GM12875 (cell line): ENCODE data around the gene HPS4.

Source experiments
- H3K4me3 ChIP-seq: one replicate; pipeline ENCODE4 v1.5.1; 2011; ENCODE audit warnings: low read depth, low read length, control low read depth
- TF ChIP-seq, protein P1 (sequence below): IDR thresholded peaks from 2 replicates; pipeline ENCODE4 v1.5.1; 2011; ENCODE audit warnings: low read depth, mild to moderate bottlenecking, control low read depth, inconsistent platforms, low read length, moderate library complexity, borderline replicate concordance; ENCODE audit not compliant: insufficient read depth

Gene HPS4

DNA sequence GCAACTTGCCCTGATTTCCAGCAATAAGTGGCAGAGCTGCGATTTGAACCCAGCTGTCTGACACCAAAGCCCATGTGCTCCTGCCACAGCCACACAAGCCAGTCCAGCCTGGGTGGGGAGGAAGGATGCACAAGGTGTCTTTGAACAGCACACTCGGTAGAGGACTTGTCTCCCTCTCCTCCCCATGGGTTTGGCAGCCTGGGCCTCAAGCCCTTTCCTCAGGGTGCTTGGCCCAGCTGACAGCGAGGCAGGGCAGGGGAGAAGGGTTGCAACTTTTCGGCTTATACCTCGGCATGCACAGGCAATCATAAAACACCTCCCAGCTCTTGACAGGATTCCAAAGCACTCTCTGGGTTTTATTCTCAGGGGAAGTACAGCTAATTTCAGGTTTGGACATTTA lies 35.2 kb downstream of the HPS4 start:
- TF ChIP-seq, protein P1, sequence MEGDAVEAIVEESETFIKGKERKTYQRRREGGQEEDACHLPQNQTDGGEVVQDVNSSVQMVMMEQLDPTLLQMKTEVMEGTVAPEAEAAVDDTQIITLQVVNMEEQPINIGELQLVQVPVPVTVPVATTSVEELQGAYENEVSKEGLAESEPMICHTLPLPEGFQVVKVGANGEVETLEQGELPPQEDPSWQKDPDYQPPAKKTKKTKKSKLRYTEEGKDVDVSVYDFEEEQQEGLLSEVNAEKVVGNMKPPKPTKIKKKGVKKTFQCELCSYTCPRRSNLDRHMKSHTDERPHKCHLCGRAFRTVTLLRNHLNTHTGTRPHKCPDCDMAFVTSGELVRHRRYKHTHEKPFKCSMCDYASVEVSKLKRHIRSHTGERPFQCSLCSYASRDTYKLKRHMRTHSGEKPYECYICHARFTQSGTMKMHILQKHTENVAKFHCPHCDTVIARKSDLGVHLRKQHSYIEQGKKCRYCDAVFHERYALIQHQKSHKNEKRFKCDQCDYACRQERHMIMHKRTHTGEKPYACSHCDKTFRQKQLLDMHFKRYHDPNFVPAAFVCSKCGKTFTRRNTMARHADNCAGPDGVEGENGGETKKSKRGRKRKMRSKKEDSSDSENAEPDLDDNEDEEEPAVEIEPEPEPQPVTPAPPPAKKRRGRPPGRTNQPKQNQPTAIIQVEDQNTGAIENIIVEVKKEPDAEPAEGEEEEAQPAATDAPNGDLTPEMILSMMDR = no peak
- no peak overlapping the region for H3K4me3 ChIP-seq

DNA sequence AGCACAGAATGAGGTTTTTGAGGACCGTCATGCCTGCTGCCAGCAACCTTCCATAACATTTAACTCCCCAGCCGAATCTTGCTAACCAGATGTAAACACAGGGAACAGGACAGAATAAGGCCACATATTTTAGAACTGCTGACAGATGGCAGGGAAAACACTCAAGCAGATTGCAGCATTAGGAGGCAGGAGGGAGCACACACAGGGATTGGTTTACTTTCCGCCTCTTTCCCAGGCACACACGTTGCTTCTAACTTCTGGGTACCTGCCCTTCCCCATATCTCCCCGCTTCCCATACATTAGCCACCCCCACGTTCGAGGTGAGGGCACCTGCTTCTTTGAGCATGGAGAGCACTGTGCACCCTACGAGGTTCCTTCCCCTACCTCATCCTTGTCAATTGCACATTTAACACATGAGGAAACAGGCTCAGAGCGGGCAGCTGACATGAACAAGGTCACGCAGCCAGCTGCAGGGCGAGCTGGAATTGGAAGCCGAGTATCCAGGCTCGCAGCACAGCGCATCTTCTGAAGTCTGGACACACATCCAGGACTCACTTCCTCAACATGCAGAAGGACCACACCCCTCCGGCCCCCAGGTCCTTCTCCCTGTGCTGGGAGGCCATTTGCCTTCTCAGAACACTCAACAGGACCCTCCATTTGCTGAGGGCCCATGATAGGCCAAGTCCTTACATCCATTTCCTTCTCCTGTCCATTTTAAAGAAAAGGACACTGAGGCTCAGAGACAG lies 35.8 kb downstream of the HPS4 start:
- TF ChIP-seq, protein P1 = no peak
- no peak overlapping the region for H3K4me3 ChIP-seq

DNA sequence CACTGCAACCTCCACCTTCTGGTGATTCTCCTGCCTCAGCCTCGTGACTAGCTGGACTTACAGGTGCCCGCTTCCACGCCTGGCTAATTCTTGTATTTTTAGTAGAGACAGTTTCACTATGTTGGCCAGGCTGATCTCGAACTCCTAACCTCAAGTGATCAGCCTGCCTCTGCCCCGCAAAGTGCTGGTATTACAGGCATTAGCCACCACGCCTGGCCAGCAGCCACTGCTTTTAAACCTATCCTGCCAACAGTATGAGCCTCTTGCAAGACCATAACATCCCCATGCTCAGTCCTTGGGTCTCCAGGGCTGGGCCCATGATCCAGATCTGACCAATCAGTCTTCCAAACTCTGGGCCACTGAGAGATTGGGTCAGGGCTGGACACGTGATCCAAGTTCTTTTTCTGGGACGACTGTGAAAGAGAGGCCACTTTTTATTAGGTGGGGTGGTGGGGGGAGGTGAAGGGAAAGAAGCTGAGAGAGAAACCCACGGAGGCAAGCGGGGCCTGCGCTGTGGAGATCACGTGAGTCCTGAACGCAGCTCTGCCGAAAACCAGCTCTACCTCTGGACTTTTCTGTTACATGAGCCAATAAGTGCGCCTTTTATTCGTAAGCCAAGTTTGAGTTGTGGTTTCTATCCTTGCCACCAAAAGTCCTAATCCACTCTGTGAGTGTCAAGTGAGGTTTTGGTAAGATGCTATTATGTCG lies 36.6 kb downstream of the HPS4 start:
- no peak overlapping the region for H3K4me3 ChIP-seq
- TF ChIP-seq, protein P1 = no peak

DNA sequence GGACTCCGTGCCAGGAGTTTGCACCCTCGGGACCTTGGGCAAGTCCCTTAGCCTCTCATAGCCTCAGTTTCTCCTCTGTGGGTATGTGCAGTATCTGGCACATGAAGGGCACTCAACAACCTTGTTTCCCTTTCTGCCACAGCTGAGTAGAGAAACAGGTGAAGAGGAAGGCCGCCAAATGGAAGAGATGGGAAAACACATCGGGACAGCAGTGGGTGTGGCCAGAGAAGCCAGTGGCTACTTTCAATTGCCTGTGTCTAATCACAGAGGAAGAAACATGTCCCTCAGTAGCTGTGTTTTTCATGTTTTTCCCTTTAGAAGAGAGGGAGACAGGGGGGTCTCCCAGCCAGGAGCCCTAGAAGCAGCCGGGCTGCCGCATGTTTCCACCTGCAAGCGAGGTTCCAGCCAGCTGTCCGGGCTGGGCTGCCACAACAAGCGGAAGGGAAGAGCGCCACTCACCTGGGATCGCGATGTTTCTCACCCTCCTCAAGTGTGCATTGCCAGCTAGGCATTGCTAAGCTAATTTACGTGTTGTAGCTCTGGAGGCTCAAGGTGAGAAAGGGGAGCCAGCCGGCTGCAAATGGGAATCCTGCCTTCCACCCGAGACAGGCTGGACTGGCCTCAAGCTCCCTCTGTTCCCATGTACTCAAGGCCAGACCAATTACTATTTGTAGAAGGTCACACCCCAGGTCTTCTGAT lies 37.9 kb downstream of the HPS4 start:
- H3K4me3 ChIP-seq = no peak overlapping the region
- TF ChIP-seq, protein P1 = no peak

DNA sequence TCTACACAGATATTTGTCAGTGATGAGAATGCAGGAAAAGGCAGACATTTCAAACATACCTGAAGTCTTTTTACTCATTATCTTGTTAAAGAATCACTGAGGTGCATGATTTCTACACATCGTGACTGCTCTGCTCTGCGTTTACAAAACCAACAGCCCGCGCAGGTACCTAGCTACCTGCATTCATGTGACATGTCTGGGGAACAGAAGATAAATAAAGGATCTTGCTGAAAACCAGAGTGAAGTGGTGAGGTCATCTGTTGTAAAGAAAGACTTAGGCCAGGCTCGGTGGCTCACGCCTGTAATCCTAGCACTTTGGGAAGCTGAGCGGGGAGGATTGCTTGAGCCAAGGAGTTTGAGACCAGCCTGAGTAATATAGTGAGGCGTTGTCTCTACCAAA lies 38.8 kb downstream of the HPS4 start:
- TF ChIP-seq, protein P1 = no peak
- no peak overlapping the region for H3K4me3 ChIP-seq

DNA sequence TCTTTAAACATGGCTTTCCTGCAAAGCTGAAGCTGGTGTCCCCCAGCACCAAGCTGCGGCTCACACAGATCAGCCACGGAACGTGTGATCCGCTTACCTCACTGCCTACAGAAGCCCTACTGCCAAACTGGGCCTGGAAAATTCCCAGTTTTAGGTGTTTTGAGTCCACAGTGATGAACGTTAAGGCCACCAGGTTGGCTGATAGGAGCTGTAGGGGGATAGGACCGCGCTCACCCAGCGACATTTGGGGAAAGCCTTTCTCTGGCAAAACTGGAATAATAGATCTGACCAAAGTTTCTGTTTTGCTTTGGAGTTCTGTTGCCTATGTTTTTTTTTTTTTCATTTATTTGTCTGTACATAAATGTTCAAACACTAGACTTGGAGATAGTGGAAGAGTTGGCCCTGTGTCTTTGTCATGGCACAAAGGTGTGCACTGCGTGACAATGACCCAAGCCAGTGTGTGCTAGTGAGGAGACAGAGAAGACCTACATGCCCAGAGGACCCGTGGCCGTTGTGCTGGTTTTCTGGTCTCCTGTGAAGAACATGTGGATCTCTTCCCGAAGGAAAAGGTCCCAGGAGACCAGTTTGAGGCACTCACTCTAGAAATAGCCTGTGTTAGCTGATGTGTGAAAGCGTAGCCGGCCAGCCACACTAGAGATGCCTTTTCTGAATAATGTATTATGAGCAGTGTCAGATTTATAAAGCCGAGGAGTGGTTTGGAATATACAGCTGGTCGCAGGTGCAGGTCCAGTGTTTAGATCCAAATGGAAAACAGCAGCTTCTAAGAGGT lies 39.5 kb downstream of the HPS4 start:
- TF ChIP-seq, protein P1 = no peak
- no peak overlapping the region for H3K4me3 ChIP-seq
